Measurements from ENCODE around the gene NUDT1. TPM values are rescaled to one million over a fixed set of nuclear protein-coding genes. Genes with fewer than 3 reads are reported as not detected.

Gene NUDT1
- total RNA-seq, 1 experiment from 2014 or later = 84.7 TPM

DNA sequence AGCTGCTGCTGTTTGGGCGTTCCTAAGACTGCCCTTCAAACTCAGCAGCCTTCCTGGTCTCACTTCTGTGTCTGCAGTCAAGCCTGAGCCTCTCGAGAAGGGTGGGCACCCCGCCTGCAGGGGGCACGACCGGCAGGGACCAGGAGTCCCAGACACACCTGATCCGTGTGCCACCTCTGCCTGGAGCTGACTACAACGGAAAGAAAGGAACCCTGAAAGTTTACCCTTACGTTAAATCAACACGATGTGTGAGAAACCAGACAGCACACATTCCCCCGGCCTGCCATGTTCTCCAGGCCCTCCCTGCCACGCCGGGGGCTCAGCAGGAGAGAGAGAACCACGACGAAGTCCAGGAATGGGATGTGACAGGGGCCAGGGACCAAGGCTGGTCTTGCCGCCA, 14.3 kb upstream of the NUDT1 start:
- H4K5ac ChIP-seq (ENCODE audit: insufficient read length, low read depth, low read length) = no peak overlapping the region
- H3K4me3 Mint-ChIP-seq = no peak overlapping the region
- no peaks in the 10 kb centered on the region for H4K20me1 ChIP-seq (ENCODE audit: control insufficient read depth, insufficient read depth, insufficient read length)
- H3K9ac ChIP-seq (ENCODE audit: extremely low read depth, insufficient read length, low read length) = no peak overlapping the region
- H3K27ac ChIP-seq (ENCODE audit: insufficient read length, low read depth, low read length) = no peak overlapping the region
- peaks cover 31 to 63% (median 61%) of the 10 kb centered on the region in 3 experiments for H3K36me3 Mint-ChIP-seq (ENCODE audit: insufficient read depth in 1 of 3, low read depth in 3 of 3)
- no peak overlapping the region for H2BK20ac ChIP-seq (ENCODE audit: low read depth, low read length, poor library complexity, severe bottlenecking)
- H2BK12ac ChIP-seq (ENCODE audit: insufficient read length, low read depth, low read length) = no peak overlapping the region
- peak overlapping the region in 1 of 3 experiments; percentile 73; a peak in 1 of 7 replicates for H3K27ac Mint-ChIP-seq
- peaks cover 5% of the 10 kb centered on the region; the same call in 1 of the 2 replicates for H3K79me2 ChIP-seq (ENCODE audit: insufficient read depth, low read length)
- H2BK120ac ChIP-seq (ENCODE audit: low read depth, low read length, poor library complexity, severe bottlenecking) = no peak overlapping the region
- H4K91ac ChIP-seq (ENCODE audit: insufficient read length, low read depth, low read length) = no peak overlapping the region
- H3K23ac ChIP-seq (ENCODE audit: insufficient read length, low read depth, low read length) = no peak overlapping the region
- no peak overlapping the region for H3K4me2 ChIP-seq (ENCODE audit: insufficient read depth, insufficient read length, low read length)
- H3K4me1 Mint-ChIP-seq = peaks cover 4 to 5% of the 10 kb centered on the region in 2 experiments
- peaks cover 7% of the 10 kb centered on the region for H3K23me2 ChIP-seq (ENCODE audit: insufficient read length, low read depth, low read length, poor library complexity, severe bottlenecking)
- peaks cover 17% of the 10 kb centered on the region for H3K79me1 ChIP-seq (ENCODE audit: insufficient read depth, low read depth, low read length, poor library complexity, severe bottlenecking)
- H2BK15ac ChIP-seq (ENCODE audit: low read depth, low read length) = no peak overlapping the region
- H3K4me1 ChIP-seq (ENCODE audit: insufficient read depth, low read length) = no peaks in the 10 kb centered on the region
- H4K8ac ChIP-seq (replicated peaks; ENCODE audit: insufficient read length, low read depth, low read length) = no peak overlapping the region
- TF ChIP-seq, protein P1, sequence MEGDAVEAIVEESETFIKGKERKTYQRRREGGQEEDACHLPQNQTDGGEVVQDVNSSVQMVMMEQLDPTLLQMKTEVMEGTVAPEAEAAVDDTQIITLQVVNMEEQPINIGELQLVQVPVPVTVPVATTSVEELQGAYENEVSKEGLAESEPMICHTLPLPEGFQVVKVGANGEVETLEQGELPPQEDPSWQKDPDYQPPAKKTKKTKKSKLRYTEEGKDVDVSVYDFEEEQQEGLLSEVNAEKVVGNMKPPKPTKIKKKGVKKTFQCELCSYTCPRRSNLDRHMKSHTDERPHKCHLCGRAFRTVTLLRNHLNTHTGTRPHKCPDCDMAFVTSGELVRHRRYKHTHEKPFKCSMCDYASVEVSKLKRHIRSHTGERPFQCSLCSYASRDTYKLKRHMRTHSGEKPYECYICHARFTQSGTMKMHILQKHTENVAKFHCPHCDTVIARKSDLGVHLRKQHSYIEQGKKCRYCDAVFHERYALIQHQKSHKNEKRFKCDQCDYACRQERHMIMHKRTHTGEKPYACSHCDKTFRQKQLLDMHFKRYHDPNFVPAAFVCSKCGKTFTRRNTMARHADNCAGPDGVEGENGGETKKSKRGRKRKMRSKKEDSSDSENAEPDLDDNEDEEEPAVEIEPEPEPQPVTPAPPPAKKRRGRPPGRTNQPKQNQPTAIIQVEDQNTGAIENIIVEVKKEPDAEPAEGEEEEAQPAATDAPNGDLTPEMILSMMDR (conservative IDR thresholded peaks at IDR 0.05) = no peak
- no peak overlapping the region for H3K14ac ChIP-seq (ENCODE audit: insufficient read depth, low read length)
- no peaks in the 10 kb centered on the region for H3K27me3 ChIP-seq (ENCODE audit: insufficient read depth, low read length)
- H3K4ac ChIP-seq (ENCODE audit: low read depth, low read length) = no peak overlapping the region
- DNase-seq = no peak
- no peaks in the 10 kb centered on the region for H3K9me3 Mint-ChIP-seq
- WGBS (ENCODE audit: extremely low coverage, insufficient read length, low lambda C conversion rate) = no CpG with 5 or more reads among the region's 15 CpGs
- H3K56ac ChIP-seq (ENCODE audit: insufficient read length, low read depth, low read length) = no peak overlapping the region
- no peak overlapping the region for H3T11ph ChIP-seq (ENCODE audit: low read length)
- no peaks in the 10 kb centered on the region for H3K9me3 ChIP-seq (ENCODE audit: control insufficient read depth, low read depth, low read length)
- H2AFZ ChIP-seq (ENCODE audit: low read length) = no peak overlapping the region
- H2BK5ac ChIP-seq (ENCODE audit: insufficient read length, low read length) = no peak overlapping the region
- no peak overlapping the region for H3K18ac ChIP-seq (ENCODE audit: insufficient read length, low read depth, low read length)
- H3K27me3 Mint-ChIP-seq (ENCODE audit: low read depth) = no peaks in the 10 kb centered on the region
- no peak overlapping the region for H2AK5ac ChIP-seq (ENCODE audit: insufficient read length, low read length)
